ENCODE data around the gene DEFB119.
"Not testable (repeated sequence)": the region's sequence is repeated elsewhere in the genome, so short reads cannot be mapped to it uniquely, and the experiment has no call there.

The DEFB119 gene
- total RNA-seq: 0 reads per million in 4 donors

GRCh38 chr20:31390490-31390889, at the start of gene DEFB119:
TSS of gene DEFB119 (minus strand) at chr20:31390590. CDS start at chr20:31390483, 107 bp downstream.
- no peak for DNase-seq

GRCh38 chr20:31430568-31431115, 40.3 kb upstream of the DEFB119 start:
- no peak for DNase-seq

- DNase-seq: not testable (repeated sequence)
These were observed 37.2 kb upstream of the DEFB119 start for GRCh38 chr20:31427576-31427975.

GRCh38 chr20:31426891-31427551, 36.6 kb upstream of the DEFB119 start:
- DNase-seq: not testable (repeated sequence)

- DNase-seq: no peak
These were observed 35.4 kb upstream of the DEFB119 start for GRCh38 chr20:31425797-31426196.

- no peak for DNase-seq
These were observed 27.9 kb upstream of the DEFB119 start for GRCh38 chr20:31418307-31418706.

- DNase-seq: no peak
These were observed 25.3 kb upstream of the DEFB119 start for GRCh38 chr20:31415653-31416052.

- no peak for DNase-seq
These were observed 24.0 kb upstream of the DEFB119 start for GRCh38 chr20:31414381-31414780.

GRCh38 chr20:31410011-31410410, 19.6 kb upstream of the DEFB119 start:
- DNase-seq: no peak

- DNase-seq: no peak
These were observed 15.7 kb upstream of the DEFB119 start, which contains the start of gene DEFB121 for GRCh38 chr20:31406115-31406514. TSS of gene DEFB121 (minus strand) at chr20:31406215. CDS start at chr20:31406152, 63 bp downstream.

GRCh38 chr20:31403886-31404285, 13.5 kb upstream of the DEFB119 start:
- DNase-seq: no peak

GRCh38 chr20:31394900-31395299, 4.5 kb upstream of the DEFB119 start:
- no peak for DNase-seq

GRCh38 chr20:31392836-31393235, 2.4 kb upstream of the DEFB119 start:
- no peak for DNase-seq

GRCh38 chr20:31374346-31374745, 16.0 kb downstream of the DEFB119 start:
- DNase-seq: no peak

GRCh38 chr20:31368301-31368700, 22.1 kb downstream of the DEFB119 start, which contains the start of gene DEFB118:
TSS of gene DEFB118 (plus strand) at chr20:31368601. CDS start at chr20:31368651, 50 bp downstream.
- DNase-seq: no peak

- DNase-seq: not testable (repeated sequence)
These were observed 26.1 kb downstream of the DEFB119 start for GRCh38 chr20:31364272-31364671.

- no peak for DNase-seq
These were observed 27.1 kb downstream of the DEFB119 start for GRCh38 chr20:31363295-31363694.

- DNase-seq: no peak
These were observed 34.4 kb downstream of the DEFB119 start for GRCh38 chr20:31355981-31356380.

- DNase-seq: no peak
These were observed 48.9 kb downstream of the DEFB119 start for GRCh38 chr20:31341470-31341869.

GRCh38 chr20:31330893-31331292, 59.5 kb downstream of the DEFB119 start:
- no peak for DNase-seq

Data from T-helper 1 cell (primary cell).